DND-41 (cell line): Measurements from ENCODE around the gene AVPR1A.

ENCODE experiments used
- EZH2 ChIP-seq: IDR thresholded peaks from 3 replicates; pipeline ENCODE4 v1.6.1; 2012; ENCODE audit warnings: borderline replicate concordance, low read depth, mild to moderate bottlenecking, moderate library complexity, low read length, inconsistent platforms; ENCODE audit not compliant: severe bottlenecking
- TF ChIP-seq, protein P1 (sequence below): IDR thresholded peaks from 2 replicates; pipeline ENCODE4 v1.5.1; 2012; ENCODE audit warnings: borderline replicate concordance, low read length, moderate library complexity, mild to moderate bottlenecking; ENCODE audit not compliant: poor library complexity, severe bottlenecking; ENCODE audit errors: extremely low read depth

DNA sequence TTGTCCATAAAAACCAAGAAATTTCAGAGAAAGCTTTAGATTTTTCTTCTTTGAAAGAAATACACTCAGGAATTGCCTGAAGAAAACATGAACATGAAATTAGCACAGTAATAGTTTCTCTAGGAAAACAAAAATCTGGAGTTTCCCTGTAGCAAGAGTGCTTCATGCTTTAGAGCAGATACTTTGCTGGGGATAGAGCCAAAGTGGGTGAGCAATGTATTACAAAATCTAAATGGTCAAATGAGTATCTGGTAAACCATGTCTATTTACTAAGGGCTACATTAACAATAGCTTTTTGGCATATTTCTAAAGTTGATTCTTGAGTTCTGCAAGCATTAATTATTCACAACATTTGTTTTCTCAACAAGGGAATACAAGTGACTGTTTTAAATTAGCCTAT lies 26.2 kb downstream of the AVPR1A start:
- TF ChIP-seq, protein P1, sequence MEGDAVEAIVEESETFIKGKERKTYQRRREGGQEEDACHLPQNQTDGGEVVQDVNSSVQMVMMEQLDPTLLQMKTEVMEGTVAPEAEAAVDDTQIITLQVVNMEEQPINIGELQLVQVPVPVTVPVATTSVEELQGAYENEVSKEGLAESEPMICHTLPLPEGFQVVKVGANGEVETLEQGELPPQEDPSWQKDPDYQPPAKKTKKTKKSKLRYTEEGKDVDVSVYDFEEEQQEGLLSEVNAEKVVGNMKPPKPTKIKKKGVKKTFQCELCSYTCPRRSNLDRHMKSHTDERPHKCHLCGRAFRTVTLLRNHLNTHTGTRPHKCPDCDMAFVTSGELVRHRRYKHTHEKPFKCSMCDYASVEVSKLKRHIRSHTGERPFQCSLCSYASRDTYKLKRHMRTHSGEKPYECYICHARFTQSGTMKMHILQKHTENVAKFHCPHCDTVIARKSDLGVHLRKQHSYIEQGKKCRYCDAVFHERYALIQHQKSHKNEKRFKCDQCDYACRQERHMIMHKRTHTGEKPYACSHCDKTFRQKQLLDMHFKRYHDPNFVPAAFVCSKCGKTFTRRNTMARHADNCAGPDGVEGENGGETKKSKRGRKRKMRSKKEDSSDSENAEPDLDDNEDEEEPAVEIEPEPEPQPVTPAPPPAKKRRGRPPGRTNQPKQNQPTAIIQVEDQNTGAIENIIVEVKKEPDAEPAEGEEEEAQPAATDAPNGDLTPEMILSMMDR, result no peak
- no peak for TF ChIP-seq EZH2
